Smooth muscle cell (in vitro differentiated cells): ENCODE measurements around the gene ATP9B. TPM values are rescaled to one million over a fixed set of nuclear protein-coding genes. Genes with fewer than 3 reads are reported as not detected.

Source experiments
- DNase-seq: peaks from one replicate; lab custom pipeline; 2025; ENCODE audit not compliant: unreplicated experiment; lab: John Stamatoyannopoulos, UW
- H2AFZ ChIP-seq: fragments of 200-600 bp; sonication (generic); 2 replicates; pipeline ENCODE4 v1.6.0; 2016; ENCODE audit warnings: antibody characterized with exemption, low read depth, mild to moderate bottlenecking
- H3F3A ChIP-seq: fragments of 200-600 bp; sonication (generic); 2 replicates; pipeline ENCODE4 v1.6.0; 2017; ENCODE audit warnings: antibody characterized with exemption, low read depth
- H3K27ac ChIP-seq: fragments of 200-600 bp; sonication (generic); 2 replicates; pipeline ENCODE4 v1.5.1; 2016; ENCODE audit warnings: low read depth, mild to moderate bottlenecking
- H3K27me3 ChIP-seq: fragments of 200-600 bp; sonication (generic); 2 replicates; pipeline ENCODE4 v1.6.1; 2016; ENCODE audit warnings: low read depth, mild to moderate bottlenecking
- H3K36me3 ChIP-seq: fragments of 200-600 bp; sonication (generic); 2 replicates; pipeline ENCODE4 v1.5.1; 2016; ENCODE audit warnings: low read depth
- H3K4me1 ChIP-seq: fragments of 200-600 bp; sonication (generic); 2 replicates; pipeline ENCODE4 v1.5.1; 2016; ENCODE audit warnings: low read depth
- H3K4me2 ChIP-seq: fragments of 200-600 bp; sonication (generic); 2 replicates; pipeline ENCODE4 v1.6.0; 2016; ENCODE audit warnings: mild to moderate bottlenecking
- H3K4me3 ChIP-seq: fragments of 200-600 bp; sonication (generic); 2 replicates; pipeline ENCODE4 v1.5.1; 2016; ENCODE audit warnings: mild to moderate bottlenecking
- H3K79me2 ChIP-seq: fragments of 200-600 bp; sonication (generic); 2 replicates; pipeline ENCODE4 v1.6.0; 2016; ENCODE audit warnings: low read depth, mild to moderate bottlenecking
- H3K9ac ChIP-seq: fragments of 200-600 bp; sonication (generic); 2 replicates; pipeline ENCODE4 v1.6.0; 2016; ENCODE audit warnings: low read depth
- H3K9me3 ChIP-seq: fragments of 200-600 bp; sonication (generic); replicated peaks from 2 replicates; pipeline ENCODE4 v1.5.1; 2016; ENCODE audit warnings: low read depth
- H4K20me1 ChIP-seq: fragments of 200-600 bp; sonication (generic); 2 replicates; pipeline ENCODE4 v1.6.0; 2016; ENCODE audit warnings: low read depth
- CTCF ChIP-seq: fragments of 200-600 bp; sonication (generic); IDR thresholded peaks from 2 replicates; pipeline ENCODE4 v1.5.1; 2017; ENCODE audit warnings: borderline replicate concordance, mild to moderate bottlenecking, antibody characterized with exemption; ENCODE audit not compliant: insufficient read depth, poor library complexity, severe bottlenecking
- WGBS: methylation state at CpG from one replicate; pipeline ENCODE4 v1.1.7; 2016; ENCODE audit warnings: low lambda C conversion rate; 5-methylcytosine and 5-hydroxymethylcytosine counted together
- polyA plus RNA-seq: library from polyadenylated mRNA; unstranded; fragments of >200 nt; fragmentation: Nextera tagmentation; extraction: Ambion mirVana; gene quantifications from 2 replicates; pipeline ENCODE4 v1.2.1, GENCODE V29; 2016
- total RNA-seq: library from RNA; depleted of rRNA; stranded (reverse); fragments of >200 nt; gene quantifications from 2 replicates; pipeline ENCODE4 v1.2.3, GENCODE V29; 2014

Gene ATP9B
- total and polyA plus RNA-seq, 2 experiments from 2014 or later, result 6.1 to 16.4 TPM

GRCh38 chr18:79393635-79394533 is 324.7 kb downstream of the ATP9B start:
- under 1% methylated on average over 36 of the region's 83 CpGs for WGBS
- Histone ChIP-seq H3K9me3 (no peaks in the 10 kb centered on the region), H3K4me3 (peak overlapping the region; percentile 45), H2AFZ (no peak overlapping the region), H3K4me2 (peak overlapping the region; percentile 91), H3K27ac (peak overlapping the region; percentile 99), H3K9ac (peak overlapping the region; percentile 93), H3K79me2 (peaks cover 20% of the 10 kb centered on the region), H3K4me1 (peaks cover 6% of the 10 kb centered on the region), H3K27me3 (peaks cover 10% of the 10 kb centered on the region), H4K20me1 (peaks cover 25% of the 10 kb centered on the region), H3F3A (peaks cover 8% of the 10 kb centered on the region), H3K36me3 (no peaks in the 10 kb centered on the region)
- no peak for TF ChIP-seq CTCF
- DNase-seq, result peak; percentile 92

GRCh38 chr18:79394534-79395307 is 325.5 kb downstream of the ATP9B start:
- Histone ChIP-seq H3K79me2 (peaks cover 28% of the 10 kb centered on the region), H2AFZ (no peak overlapping the region), H3K27me3 (peaks cover 2% of the 10 kb centered on the region), H3K4me2 (peak overlapping the region; percentile 91), H3K4me1 (peaks cover 6% of the 10 kb centered on the region), H3K4me3 (peak overlapping the region; percentile 45), H3K9me3 (no peaks in the 10 kb centered on the region), H3K36me3 (no peaks in the 10 kb centered on the region), H4K20me1 (peaks cover 32% of the 10 kb centered on the region), H3K27ac (peak overlapping the region; percentile 99), H3F3A (peaks cover 8% of the 10 kb centered on the region), H3K9ac (peak overlapping the region; percentile 93)
- WGBS, result under 1% methylated on average over 66 of the region's 67 CpGs
- TF ChIP-seq CTCF, result no peak
- DNase-seq, result peak; percentile 55

- no peak for DNase-seq
- Histone ChIP-seq H3K9me3 (no peaks in the 10 kb centered on the region), H3K79me2 (peaks cover 31% of the 10 kb centered on the region), H3K4me3 (peak overlapping the region; percentile 45), H3K27ac (peak overlapping the region; percentile 99), H3K36me3 (no peaks in the 10 kb centered on the region), H3F3A (peaks cover 8% of the 10 kb centered on the region), H3K9ac (peak overlapping the region; percentile 93), H3K27me3 (no peaks in the 10 kb centered on the region), H3K4me2 (peak overlapping the region; percentile 91), H2AFZ (no peak overlapping the region), H4K20me1 (peaks cover 32% of the 10 kb centered on the region), H3K4me1 (peaks cover 6% of the 10 kb centered on the region)
- 7% methylated on average over 3 of the region's 34 CpGs for WGBS
- TF ChIP-seq CTCF, result no peak
Observed at GRCh38 chr18:79395308-79395640, 326.1 kb downstream of the ATP9B start.
